ENCODE data around the gene KCTD5.

KCTD5 gene

GRCh38 chr16:2702871-2703745 lies 20.8 kb downstream of the KCTD5 start:
- Histone ChIP-seq H3K9ac (ENCODE audit: low read depth, low read length, poor library complexity, severe bottlenecking) (no peak overlapping the region), H2AFZ (ENCODE audit: low read length) (no peak overlapping the region), H3K36me3 (ENCODE audit: insufficient read depth, low read length) (peaks cover 4% of the 10 kb centered on the region; the same call in 1 of the 2 replicates), H3K4me3 (ENCODE audit: low read length, poor library complexity, severe bottlenecking) (no peak overlapping the region), H4K20me1 (ENCODE audit: insufficient read depth, low read length, poor library complexity, severe bottlenecking) (no peaks in the 10 kb centered on the region), H3K4me2 (ENCODE audit: low read depth, low read length, poor library complexity, severe bottlenecking) (no peak overlapping the region), H3K9me3 (ENCODE audit: insufficient read depth, low read depth, low read length) (no peaks in the 10 kb centered on the region), H3K27me3 (ENCODE audit: insufficient read depth, low read length, poor library complexity, severe bottlenecking) (no peaks in the 10 kb centered on the region), H3K9me2 (replicated peaks; ENCODE audit: low read depth, low read length) (no peaks in the 10 kb centered on the region), H3K4me1 (ENCODE audit: insufficient read depth, low read length, poor library complexity, severe bottlenecking) (no peaks in the 10 kb centered on the region), H3F3A (ENCODE audit: low read depth) (no peaks in the 10 kb centered on the region), H3K79me2 (ENCODE audit: insufficient read depth, low read length) (no peaks in the 10 kb centered on the region)
- no peak for TF ChIP-seq EZH2phosphoT487 (IDR thresholded peaks at IDR 0.05; ENCODE audit: borderline replicate concordance)
- TF ChIP-seq, protein P1, sequence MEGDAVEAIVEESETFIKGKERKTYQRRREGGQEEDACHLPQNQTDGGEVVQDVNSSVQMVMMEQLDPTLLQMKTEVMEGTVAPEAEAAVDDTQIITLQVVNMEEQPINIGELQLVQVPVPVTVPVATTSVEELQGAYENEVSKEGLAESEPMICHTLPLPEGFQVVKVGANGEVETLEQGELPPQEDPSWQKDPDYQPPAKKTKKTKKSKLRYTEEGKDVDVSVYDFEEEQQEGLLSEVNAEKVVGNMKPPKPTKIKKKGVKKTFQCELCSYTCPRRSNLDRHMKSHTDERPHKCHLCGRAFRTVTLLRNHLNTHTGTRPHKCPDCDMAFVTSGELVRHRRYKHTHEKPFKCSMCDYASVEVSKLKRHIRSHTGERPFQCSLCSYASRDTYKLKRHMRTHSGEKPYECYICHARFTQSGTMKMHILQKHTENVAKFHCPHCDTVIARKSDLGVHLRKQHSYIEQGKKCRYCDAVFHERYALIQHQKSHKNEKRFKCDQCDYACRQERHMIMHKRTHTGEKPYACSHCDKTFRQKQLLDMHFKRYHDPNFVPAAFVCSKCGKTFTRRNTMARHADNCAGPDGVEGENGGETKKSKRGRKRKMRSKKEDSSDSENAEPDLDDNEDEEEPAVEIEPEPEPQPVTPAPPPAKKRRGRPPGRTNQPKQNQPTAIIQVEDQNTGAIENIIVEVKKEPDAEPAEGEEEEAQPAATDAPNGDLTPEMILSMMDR (conservative IDR thresholded peaks at IDR 0.05; ENCODE audit: low read length): no peak

DNA sequence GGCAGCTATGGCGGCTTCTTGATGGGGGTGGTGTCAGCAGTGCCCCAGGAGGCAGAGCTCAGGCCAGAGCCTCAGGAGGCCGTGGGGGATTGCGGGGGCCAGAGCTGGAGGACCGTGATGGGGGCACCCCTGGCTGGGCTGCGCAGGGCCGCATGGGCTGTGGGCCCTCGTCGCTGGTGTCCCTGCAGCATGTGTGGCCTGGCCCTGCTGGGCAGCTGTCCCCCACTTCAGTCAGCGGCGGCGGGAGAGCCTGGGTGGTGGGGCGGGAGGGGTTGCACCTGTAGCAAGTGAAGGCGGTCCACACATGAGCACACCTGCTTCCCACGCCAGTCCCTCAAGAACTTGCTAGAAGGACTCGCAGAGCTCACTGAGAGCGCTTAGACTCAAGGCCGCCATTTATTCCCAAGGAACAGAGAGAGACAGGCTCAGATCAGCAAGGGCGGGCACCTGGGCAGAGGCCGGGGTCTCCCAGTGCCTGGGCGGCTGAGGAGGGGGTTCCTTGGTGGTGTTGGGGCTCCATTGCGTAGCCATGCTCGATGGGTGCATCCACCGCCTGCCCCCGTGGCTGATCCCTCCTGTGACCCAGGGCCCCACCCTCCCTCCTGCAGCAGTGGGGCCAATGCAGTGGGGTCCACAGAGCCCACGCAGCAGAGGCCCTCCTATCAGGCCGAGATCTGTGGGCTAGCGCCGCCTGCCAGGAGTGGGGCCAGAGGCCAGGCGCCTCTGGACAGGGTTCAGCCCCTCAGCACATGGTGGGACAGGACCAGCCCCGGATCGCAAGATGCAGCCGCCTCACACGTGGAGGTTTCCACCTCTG lies 22.1 kb downstream of the KCTD5 start:
- H3K27me3 ChIP-seq (ENCODE audit: insufficient read depth, low read length, poor library complexity, severe bottlenecking): no peaks in the 10 kb centered on the region
- H3K4me3 ChIP-seq (ENCODE audit: low read length, poor library complexity, severe bottlenecking): no peak overlapping the region
- no peaks in the 10 kb centered on the region for H4K20me1 ChIP-seq (ENCODE audit: insufficient read depth, low read length, poor library complexity, severe bottlenecking)
- H3F3A ChIP-seq (ENCODE audit: low read depth): no peaks in the 10 kb centered on the region
- H3K4me2 ChIP-seq (ENCODE audit: low read depth, low read length, poor library complexity, severe bottlenecking): no peak overlapping the region
- no peaks in the 10 kb centered on the region for H3K4me1 ChIP-seq (ENCODE audit: insufficient read depth, low read length, poor library complexity, severe bottlenecking)
- no peak for TF ChIP-seq EZH2phosphoT487 (IDR thresholded peaks at IDR 0.05; ENCODE audit: borderline replicate concordance)
- TF ChIP-seq, protein P1 (conservative IDR thresholded peaks at IDR 0.05; ENCODE audit: low read length): no peak
- peaks cover 4% of the 10 kb centered on the region; the same call in 1 of the 2 replicates for H3K36me3 ChIP-seq (ENCODE audit: insufficient read depth, low read length)
- H3K79me2 ChIP-seq (ENCODE audit: insufficient read depth, low read length): no peaks in the 10 kb centered on the region
- no peaks in the 10 kb centered on the region for H3K9me2 ChIP-seq (replicated peaks; ENCODE audit: low read depth, low read length)
- H2AFZ ChIP-seq (ENCODE audit: low read length): no peak overlapping the region
- H3K9ac ChIP-seq (ENCODE audit: low read depth, low read length, poor library complexity, severe bottlenecking): no peak overlapping the region
- H3K9me3 ChIP-seq (ENCODE audit: insufficient read depth, low read depth, low read length): no peaks in the 10 kb centered on the region

DNA sequence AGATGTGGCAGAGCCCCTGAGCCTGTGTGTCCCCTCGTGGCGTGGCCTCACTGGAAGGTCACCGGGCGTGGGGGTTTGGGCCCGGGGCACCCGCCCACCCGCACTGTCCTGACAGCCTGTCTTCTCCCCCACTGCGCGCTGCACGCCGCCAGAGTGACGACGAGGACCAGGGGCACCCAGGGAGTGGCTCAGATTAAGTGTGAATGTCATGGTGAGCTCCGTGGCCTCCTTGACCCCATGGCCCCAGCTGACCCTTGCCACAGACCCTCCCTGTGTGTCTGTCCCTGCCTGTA lies 22.6 kb downstream of the KCTD5 start:
- Histone ChIP-seq H3K9ac (ENCODE audit: low read depth, low read length, poor library complexity, severe bottlenecking) (no peak overlapping the region), H3K4me3 (ENCODE audit: low read length, poor library complexity, severe bottlenecking) (no peak overlapping the region), H3K9me2 (replicated peaks; ENCODE audit: low read depth, low read length) (no peaks in the 10 kb centered on the region), H2AFZ (ENCODE audit: low read length) (no peak overlapping the region), H3K9me3 (ENCODE audit: insufficient read depth, low read depth, low read length) (no peaks in the 10 kb centered on the region), H4K20me1 (ENCODE audit: insufficient read depth, low read length, poor library complexity, severe bottlenecking) (no peaks in the 10 kb centered on the region), H3K4me2 (ENCODE audit: low read depth, low read length, poor library complexity, severe bottlenecking) (no peak overlapping the region), H3K36me3 (ENCODE audit: insufficient read depth, low read length) (peaks cover 4% of the 10 kb centered on the region; the same call in 1 of the 2 replicates), H3K79me2 (ENCODE audit: insufficient read depth, low read length) (no peaks in the 10 kb centered on the region), H3K4me1 (ENCODE audit: insufficient read depth, low read length, poor library complexity, severe bottlenecking) (no peaks in the 10 kb centered on the region), H3K27me3 (ENCODE audit: insufficient read depth, low read length, poor library complexity, severe bottlenecking) (no peaks in the 10 kb centered on the region), H3F3A (ENCODE audit: low read depth) (no peaks in the 10 kb centered on the region)
- TF ChIP-seq EZH2phosphoT487 (IDR thresholded peaks at IDR 0.05; ENCODE audit: borderline replicate concordance): no peak
- TF ChIP-seq, protein P1 (conservative IDR thresholded peaks at IDR 0.05; ENCODE audit: low read length): no peak

Data from Loucy (cell line).